Neuron (in vitro differentiated cells): ENCODE results near the gene ACAP2.
"Not testable (repeated sequence)": the region's sequence is repeated elsewhere in the genome, so short reads cannot be mapped to it uniquely, and the experiment has no call there.

Experiments
- H2AFZ ChIP-seq: one replicate; pipeline ENCODE4 v1.6.1; 2013; ENCODE audit warnings: low read depth, mild to moderate bottlenecking, inconsistent platforms, low read length, moderate library complexity
- H3K27me3 ChIP-seq: one replicate; pipeline ENCODE4 v1.6.1; 2013; ENCODE audit warnings: low read length; ENCODE audit not compliant: insufficient read depth
- H3K36me3 ChIP-seq: one replicate; pipeline ENCODE4 v1.6.1; 2013; ENCODE audit warnings: low read length; ENCODE audit not compliant: insufficient read depth
- H3K4me1 ChIP-seq: one replicate; pipeline ENCODE4 v1.6.1; 2013; ENCODE audit warnings: low read length; ENCODE audit not compliant: insufficient read depth
- H3K4me3 ChIP-seq: 2 replicates; pipeline ENCODE4 v1.5.1; 2013; ENCODE audit warnings: mild to moderate bottlenecking, low read length, moderate library complexity
- H3K9me3 ChIP-seq: one replicate; pipeline ENCODE4 v1.6.1; 2013; ENCODE audit warnings: low read length

The ACAP2 gene

DNA sequence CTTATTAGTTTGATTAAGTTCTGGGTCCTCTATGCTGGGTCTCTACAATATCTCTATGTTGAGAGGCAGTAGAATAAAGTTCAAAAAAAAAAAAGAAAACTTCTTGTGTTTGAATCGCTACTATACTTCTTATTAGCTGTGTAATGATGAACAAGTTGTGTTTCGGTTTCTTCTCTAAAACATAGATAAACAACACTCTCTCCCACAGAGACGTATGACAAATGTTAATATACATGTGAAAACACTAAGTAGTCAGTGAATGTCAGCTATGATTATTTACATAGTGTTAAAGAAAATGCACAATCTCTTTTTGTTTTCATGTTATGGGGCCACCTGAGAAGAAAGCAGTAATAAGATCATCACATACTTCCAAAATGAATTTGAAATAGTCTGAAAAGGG is 45.3 kb downstream of the ACAP2 start:
- Histone ChIP-seq H3K9me3 (no peaks in the 10 kb centered on the region), H3K27me3 (no peaks in the 10 kb centered on the region), H2AFZ (no peak overlapping the region), H3K36me3 (no peaks in the 10 kb centered on the region), H3K4me1 (no peaks in the 10 kb centered on the region), H3K4me3 (no peak overlapping the region)

DNA sequence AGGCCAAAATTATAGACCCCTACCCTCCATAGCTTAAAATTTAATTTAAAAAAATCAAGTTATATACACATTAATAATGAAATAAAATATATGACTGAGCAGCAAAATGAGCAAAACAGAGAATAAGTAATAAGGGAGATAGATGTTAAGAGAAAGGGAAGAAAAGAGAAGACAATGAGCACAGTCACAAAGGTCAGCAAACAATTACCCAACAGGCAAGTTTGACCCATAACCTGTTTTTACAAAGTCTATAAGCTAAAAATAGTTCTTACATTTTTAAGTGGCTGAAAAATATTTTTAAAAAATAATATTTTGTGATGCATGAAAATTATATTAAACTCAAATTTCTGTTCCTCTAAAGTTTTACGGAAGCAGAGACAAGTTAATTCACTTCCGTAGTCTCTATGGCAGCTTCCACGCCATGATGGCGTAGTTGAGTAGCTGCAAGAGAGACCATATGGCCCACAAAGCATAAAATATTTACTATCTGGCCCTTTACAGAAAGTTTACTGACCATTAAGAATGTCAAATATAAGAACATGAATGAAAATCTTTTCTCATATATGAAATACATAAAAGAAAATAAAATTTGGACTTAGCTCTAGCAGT is 47.5 kb downstream of the ACAP2 start:
- no peak overlapping the region for H3K4me3 ChIP-seq
- no peak overlapping the region for H2AFZ ChIP-seq
- peaks cover 4% of the 10 kb centered on the region for H3K36me3 ChIP-seq
- no peaks in the 10 kb centered on the region for H3K4me1 ChIP-seq
- no peaks in the 10 kb centered on the region for H3K9me3 ChIP-seq
- no peaks in the 10 kb centered on the region for H3K27me3 ChIP-seq

DNA sequence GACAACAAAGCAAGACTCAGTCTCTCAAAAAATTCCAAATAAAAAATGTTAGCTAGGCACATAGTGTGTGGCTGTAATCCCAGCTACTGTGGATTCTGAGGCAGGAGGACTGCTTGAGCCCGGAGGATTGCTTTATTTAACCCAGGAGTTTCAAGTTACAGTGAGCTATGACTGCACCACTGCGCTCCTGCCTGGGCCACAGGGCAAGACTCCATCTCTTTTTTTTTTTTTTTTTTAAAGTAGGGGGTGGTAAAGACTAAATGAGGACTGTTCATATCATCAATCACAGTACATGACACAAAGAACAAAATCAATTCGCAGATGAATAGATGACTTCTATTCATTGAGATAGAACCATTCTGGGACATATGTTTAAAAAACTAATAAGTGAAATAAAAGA is 48.1 kb downstream of the ACAP2 start:
- Histone ChIP-seq H3K27me3 (no peaks in the 10 kb centered on the region), H3K4me3 (no peak overlapping the region), H3K9me3 (no peaks in the 10 kb centered on the region), H3K4me1 (no peaks in the 10 kb centered on the region), H2AFZ (no peak overlapping the region), H3K36me3 (peaks cover 4% of the 10 kb centered on the region)

DNA sequence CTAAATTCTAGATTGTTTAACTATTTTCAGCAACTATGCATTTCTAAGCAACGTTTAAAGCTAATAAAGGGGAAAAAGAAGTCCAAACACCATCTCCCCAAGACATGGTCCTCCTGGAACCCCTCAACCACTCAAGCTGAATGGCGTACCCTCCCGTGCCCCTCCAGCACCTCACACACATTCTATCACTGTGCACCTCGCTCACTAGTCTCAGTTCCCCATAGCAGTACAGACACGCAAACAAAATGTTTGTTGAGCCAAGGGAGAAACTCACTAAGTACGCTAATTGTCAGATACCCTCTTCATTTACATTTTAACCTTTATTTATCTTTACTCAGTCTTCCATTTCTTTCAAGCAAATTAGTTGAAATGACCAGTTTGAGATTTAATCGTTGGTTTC is 48.8 kb downstream of the ACAP2 start:
- Histone ChIP-seq H3K27me3 (no peaks in the 10 kb centered on the region), H3K9me3 (no peaks in the 10 kb centered on the region), H3K4me3 (no peak overlapping the region), H2AFZ (no peak overlapping the region), H3K4me1 (no peaks in the 10 kb centered on the region), H3K36me3 (peaks cover 4% of the 10 kb centered on the region)

DNA sequence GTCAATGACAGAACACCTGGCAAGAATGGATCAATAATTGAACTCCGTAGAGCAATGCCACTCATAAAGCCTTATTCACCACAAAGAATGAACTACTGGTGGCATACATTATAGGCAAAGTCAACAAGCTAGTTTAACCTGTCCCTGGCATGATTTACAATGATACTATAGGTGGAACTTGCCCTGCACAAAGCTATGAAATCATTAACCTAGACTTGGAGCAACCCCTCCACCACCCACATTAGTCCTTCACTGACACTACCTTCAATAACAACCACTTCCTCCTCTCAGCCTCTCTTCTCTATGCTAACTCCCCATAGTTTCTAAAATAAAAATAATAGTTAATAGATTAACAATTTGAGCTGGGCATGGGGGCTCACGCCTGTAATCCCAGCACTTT is 54.4 kb downstream of the ACAP2 start:
- no peaks in the 10 kb centered on the region for H3K27me3 ChIP-seq
- no peaks in the 10 kb centered on the region for H3K9me3 ChIP-seq
- H3K4me3 ChIP-seq, result no peak overlapping the region
- H2AFZ ChIP-seq, result no peak overlapping the region
- H3K36me3 ChIP-seq, result peaks cover 4% of the 10 kb centered on the region
- H3K4me1 ChIP-seq, result peaks cover 12% of the 10 kb centered on the region

DNA sequence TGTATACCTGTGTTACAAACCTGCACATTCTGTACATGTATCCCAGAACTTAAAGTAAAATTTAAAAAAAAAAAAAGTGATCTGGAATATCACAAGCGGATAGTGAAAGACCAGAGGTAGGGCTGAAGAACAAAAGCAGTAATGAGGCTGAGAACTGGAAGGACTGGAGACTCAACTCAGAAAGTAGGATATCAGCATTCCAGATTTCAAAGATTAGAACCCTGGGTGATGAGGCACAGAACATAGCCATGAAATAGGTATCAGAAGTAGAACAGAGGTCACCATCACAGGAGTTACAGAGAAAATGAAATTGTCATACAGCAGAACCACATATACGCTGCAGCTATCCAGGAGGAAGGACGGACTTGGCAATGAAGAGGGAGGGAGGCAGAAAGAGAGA is 56.1 kb downstream of the ACAP2 start:
- Histone ChIP-seq H3K27me3 (no peaks in the 10 kb centered on the region), H3K9me3 (no peaks in the 10 kb centered on the region), H2AFZ (no peak overlapping the region), H3K4me3 (no peak overlapping the region), H3K36me3 (peaks cover 4% of the 10 kb centered on the region), H3K4me1 (peaks cover 12% of the 10 kb centered on the region)

DNA sequence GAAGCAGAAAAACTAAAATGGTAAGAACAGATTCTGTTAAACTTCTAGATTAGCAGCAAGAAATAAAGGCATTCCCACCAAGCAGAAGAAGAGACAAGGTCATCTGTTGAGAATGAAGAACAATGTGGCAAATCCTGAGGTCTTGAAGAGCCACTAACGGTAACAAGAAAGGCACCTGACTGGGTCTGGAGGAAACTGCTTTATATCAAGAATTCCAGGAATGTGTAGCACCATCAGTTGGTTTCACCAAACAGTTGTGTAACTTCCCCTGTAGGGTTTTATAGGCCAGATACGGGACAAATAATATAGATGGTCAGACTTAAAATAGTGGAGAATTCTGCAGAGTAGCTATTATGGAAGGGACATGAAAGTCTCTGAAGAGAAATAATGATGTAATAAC is 57.3 kb downstream of the ACAP2 start:
- Histone ChIP-seq H3K27me3 (no peaks in the 10 kb centered on the region), H3K9me3 (no peaks in the 10 kb centered on the region), H3K4me1 (peaks cover 12% of the 10 kb centered on the region), H3K36me3 (peaks cover 2% of the 10 kb centered on the region), H2AFZ (no peak overlapping the region), H3K4me3 (no peak overlapping the region)

DNA sequence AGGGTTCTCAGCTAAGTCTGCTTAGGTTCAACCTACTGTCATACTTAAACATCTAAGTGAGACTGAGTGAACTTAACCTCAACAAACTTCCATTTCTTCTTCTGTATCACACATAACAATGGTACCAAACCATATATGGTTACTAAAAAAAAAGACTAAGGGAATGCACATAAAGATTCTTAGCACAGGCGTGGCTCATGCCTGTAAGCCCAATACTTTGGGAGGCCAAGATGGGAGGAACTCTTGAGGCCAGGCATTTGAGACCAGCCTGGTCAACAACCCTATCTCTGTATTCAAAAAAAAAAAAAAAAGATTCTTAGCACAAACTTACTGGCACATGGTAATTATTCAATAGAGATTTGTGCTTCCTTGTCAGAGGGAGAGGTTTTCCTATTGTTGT is 57.9 kb downstream of the ACAP2 start:
- Histone ChIP-seq H3K27me3 (no peaks in the 10 kb centered on the region), H3K36me3 (peaks cover 2% of the 10 kb centered on the region), H2AFZ (no peak overlapping the region), H3K4me1 (peaks cover 12% of the 10 kb centered on the region), H3K9me3 (no peaks in the 10 kb centered on the region), H3K4me3 (no peak overlapping the region)

DNA sequence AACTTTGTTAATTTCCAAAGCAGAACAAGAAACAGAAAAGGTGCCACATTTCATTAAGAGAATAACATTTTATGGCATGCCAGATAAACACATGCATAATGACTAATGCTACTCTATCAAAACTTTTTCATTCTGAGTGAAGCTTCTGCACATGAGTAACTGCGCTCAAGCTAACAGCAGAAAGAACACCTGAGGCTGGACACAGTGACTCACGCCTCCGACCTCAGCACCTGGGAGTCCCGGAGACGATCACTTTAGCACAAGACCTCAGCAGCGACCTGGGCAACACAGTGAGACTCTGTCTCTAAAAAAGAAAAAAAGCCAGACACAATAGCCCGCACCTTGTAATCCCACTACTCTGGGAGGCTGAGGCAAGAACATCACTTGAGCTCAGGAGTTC is 70.6 kb downstream of the ACAP2 start:
- Histone ChIP-seq H3K4me3 (no peak overlapping the region), H3K4me1 (no peaks in the 10 kb centered on the region), H2AFZ (no peak overlapping the region), H3K27me3 (no peaks in the 10 kb centered on the region), H3K36me3 (peaks cover 8% of the 10 kb centered on the region), H3K9me3 (peaks cover 3% of the 10 kb centered on the region)

DNA sequence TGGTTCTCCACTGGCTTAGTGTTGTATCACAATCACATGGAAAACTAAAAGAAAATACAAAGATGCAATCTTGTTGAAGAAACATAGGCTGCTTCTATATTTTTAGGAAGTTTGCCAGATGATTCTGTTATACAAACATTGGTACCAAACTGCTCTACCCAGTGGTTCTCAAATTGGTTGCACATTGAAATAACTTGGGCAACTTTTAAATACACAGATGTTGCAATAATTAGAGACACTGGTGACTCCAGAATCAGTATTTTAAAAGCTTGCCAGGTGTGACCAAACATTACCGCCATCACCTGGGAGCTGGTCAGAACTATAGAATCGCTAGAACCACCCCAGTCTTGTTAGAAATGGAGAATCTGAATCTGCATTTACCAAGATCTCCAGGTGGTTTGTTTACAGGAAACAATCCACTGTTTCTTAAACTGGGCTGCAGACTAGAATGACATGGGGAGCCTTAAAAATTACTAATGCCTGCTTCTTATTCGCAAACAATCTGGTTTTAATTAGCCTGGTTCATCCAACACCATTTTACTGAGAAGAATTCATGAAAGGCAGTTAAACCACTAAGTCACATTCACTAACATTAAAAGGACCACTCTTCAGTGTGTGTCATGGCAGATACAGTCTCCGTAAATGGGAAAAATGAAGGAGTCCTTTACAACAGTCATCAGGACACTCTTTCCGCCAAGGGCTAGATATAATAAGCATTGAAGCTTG is 76.5 kb downstream of the ACAP2 start:
- Histone ChIP-seq H3K4me1 (no peaks in the 10 kb centered on the region), H3K27me3 (no peaks in the 10 kb centered on the region), H3K4me3 (no peak overlapping the region), H2AFZ (no peak overlapping the region), H3K9me3 (peaks cover 6% of the 10 kb centered on the region), H3K36me3 (peaks cover 5% of the 10 kb centered on the region)

DNA sequence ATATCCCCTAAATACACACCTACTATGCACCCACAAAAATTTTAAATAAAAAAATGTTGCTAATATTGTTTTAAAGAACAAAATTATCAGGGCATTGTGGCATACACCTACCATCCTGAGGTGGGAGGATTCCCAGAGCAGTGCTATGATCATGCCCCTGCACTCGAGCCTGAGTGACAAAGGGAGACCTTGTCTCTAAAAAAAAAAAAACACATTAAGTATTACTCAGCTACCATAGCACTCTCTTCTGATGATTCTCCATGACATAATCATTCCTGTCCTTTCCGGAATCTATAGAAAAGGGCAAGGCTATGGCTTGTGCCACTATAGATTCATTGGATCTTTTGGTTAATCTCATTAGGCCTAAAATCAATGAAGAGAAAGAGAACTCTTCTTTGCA is 77.4 kb downstream of the ACAP2 start:
- Histone ChIP-seq H3K27me3 (no peaks in the 10 kb centered on the region), H3K36me3 (peaks cover 5% of the 10 kb centered on the region), H3K4me1 (no peaks in the 10 kb centered on the region), H2AFZ (no peak overlapping the region), H3K9me3 (peaks cover 6% of the 10 kb centered on the region), H3K4me3 (no peak overlapping the region)

DNA sequence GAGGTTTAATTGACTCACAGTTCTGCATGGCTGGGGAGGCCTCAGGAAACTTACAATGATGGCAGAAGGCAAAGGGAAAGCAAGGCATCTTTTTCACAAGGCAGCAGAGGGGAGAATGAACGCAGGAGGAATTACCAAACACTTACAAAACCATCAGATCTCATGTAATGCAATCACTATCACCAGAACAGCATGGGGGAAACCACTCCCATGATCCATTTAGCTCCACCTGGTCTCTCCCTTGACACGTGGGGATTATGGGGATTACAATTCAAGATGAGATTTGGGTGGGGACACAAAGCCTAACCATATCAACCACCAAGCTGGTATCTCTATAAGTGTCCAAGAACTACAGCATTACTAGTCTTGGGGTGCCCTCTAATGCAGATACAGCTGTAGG is 85.0 kb downstream of the ACAP2 start:
- not testable (repeated sequence) for H3K4me3 ChIP-seq, H3K27me3 ChIP-seq, H3K9me3 ChIP-seq, H3K36me3 ChIP-seq, H2AFZ ChIP-seq
- peaks cover 11% of the 10 kb centered on the region for H3K4me1 ChIP-seq

DNA sequence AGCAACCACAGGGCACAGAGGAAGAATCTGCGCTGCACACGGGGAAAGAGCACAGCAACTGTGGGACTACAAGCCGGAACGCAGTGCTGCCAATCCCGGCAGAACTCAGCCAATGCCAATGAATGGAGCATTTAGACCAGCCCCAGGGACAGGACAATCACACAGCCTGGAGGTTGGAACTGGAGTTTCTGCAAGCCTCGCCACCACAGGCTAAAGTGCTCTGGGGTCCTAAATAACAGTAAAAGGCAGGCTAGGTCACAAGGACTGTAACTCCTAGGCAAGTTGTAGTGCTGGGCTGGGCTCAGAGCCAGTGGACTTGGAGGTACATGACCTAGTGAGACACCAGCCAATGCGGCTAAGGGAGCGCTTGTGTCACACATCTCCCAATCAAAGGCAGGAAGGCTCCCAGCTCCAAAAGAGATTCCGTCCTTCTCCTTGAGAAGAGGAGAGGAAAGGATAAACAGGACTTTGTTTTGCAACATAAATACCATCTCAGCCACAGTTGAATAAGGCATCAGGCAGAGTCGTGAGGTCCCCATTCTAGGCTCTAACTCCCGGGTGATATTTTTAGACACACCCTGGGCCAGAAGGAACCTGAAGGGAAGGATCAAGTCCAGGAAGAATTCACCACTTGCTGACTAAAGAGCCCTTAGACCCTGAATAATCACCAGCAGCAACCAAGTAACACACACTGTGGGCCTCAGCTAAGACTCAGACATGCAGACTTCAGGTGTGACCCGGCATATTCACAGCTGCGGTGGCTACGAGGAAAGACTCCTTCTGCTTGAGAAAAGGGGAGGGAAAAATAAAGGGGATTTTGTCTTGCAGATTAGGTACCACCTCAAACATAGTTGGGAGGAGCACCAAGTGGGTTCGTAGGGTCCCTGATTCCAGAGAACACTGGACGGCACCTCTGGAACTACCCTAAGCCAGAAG is 86.4 kb downstream of the ACAP2 start:
- no peaks in the 10 kb centered on the region for H3K36me3 ChIP-seq
- no peaks in the 10 kb centered on the region for H3K27me3 ChIP-seq
- no peak overlapping the region for H3K4me3 ChIP-seq
- peaks cover 11% of the 10 kb centered on the region for H3K4me1 ChIP-seq
- H3K9me3 ChIP-seq, result no peaks in the 10 kb centered on the region
- H2AFZ ChIP-seq, result no peak overlapping the region
